ENCODE measurements around the gene PPP2R5C.

DNA sequence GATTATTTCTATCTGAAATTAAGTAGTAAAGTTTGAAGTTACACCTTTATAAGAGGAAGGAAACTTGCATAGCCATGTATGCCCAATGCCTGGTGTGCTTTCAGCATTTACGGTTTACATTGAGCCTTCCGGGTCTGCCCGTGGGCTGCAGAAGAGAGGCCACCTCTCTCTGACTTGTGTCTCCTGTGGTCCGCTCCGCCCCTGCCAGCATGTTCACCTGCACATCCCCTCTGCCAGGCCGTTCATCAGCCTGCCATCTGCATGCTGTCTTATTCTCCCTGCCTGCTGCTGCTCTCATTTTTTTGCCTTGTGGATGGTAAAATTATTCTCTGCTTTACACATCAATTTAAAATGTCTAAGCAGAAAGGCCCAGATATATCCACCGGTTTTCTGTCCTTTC is 161.4 kb downstream of the PPP2R5C start:
- TF ChIP-seq, protein P1, sequence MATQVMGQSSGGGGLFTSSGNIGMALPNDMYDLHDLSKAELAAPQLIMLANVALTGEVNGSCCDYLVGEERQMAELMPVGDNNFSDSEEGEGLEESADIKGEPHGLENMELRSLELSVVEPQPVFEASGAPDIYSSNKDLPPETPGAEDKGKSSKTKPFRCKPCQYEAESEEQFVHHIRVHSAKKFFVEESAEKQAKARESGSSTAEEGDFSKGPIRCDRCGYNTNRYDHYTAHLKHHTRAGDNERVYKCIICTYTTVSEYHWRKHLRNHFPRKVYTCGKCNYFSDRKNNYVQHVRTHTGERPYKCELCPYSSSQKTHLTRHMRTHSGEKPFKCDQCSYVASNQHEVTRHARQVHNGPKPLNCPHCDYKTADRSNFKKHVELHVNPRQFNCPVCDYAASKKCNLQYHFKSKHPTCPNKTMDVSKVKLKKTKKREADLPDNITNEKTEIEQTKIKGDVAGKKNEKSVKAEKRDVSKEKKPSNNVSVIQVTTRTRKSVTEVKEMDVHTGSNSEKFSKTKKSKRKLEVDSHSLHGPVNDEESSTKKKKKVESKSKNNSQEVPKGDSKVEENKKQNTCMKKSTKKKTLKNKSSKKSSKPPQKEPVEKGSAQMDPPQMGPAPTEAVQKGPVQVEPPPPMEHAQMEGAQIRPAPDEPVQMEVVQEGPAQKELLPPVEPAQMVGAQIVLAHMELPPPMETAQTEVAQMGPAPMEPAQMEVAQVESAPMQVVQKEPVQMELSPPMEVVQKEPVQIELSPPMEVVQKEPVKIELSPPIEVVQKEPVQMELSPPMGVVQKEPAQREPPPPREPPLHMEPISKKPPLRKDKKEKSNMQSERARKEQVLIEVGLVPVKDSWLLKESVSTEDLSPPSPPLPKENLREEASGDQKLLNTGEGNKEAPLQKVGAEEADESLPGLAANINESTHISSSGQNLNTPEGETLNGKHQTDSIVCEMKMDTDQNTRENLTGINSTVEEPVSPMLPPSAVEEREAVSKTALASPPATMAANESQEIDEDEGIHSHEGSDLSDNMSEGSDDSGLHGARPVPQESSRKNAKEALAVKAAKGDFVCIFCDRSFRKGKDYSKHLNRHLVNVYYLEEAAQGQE (IDR thresholded peaks at IDR 0.05; ENCODE audit: low read depth) = no peak
- TF ChIP-seq CEBPB (IDR thresholded peaks at IDR 0.05) (no peak), TAF1 (IDR thresholded peaks at IDR 0.05; ENCODE audit: low read depth) (no peak), TCF12 (IDR thresholded peaks at IDR 0.05; ENCODE audit: low read depth) (no peak)
